Aorta (tissue), 5 donors: ENCODE measurements around the gene PRRC2B. TPM values are rescaled to one million over a fixed set of nuclear protein-coding genes. Genes with fewer than 3 reads are reported as not detected.

Experiments
- ATAC-seq: fragments of 200-7000 bp; cut with Tn5 transposase; one replicate; pipeline ENCODE4 v1.9.1; 2022; ENCODE audit warnings: moderate library complexity; ENCODE audit not compliant: low FRiP score
- DNase-seq, 2 donors: peaks; one replicate each; pipeline ENCODE4 v3.0.0-alpha.2; 2020
- H3K27ac ChIP-seq, 2 donors: one replicate each; pipeline ENCODE4 v1.5.1; 2013; ENCODE audit warnings: low read length in 2 of 2, mild to moderate bottlenecking in 2 of 2, moderate library complexity in 2 of 2, control low read depth in 1 of 2, inconsistent platforms in 1 of 2, low read depth in 1 of 2
- H3K27me3 ChIP-seq, 2 donors: one replicate each; pipeline ENCODE4 v1.6.1; 2013; ENCODE audit warnings: control low read depth in 1 of 2, low read length in 1 of 2, mild to moderate bottlenecking in 1 of 2, moderate library complexity in 1 of 2; ENCODE audit not compliant: insufficient read depth in 2 of 2, control insufficient read depth in 1 of 2
- H3K36me3 ChIP-seq, 2 donors: one replicate each; pipeline ENCODE4 v1.6.1; 2013; ENCODE audit warnings: control low read depth in 1 of 2, low read length in 1 of 2, mild to moderate bottlenecking in 1 of 2; ENCODE audit not compliant: insufficient read depth in 2 of 2, control insufficient read depth in 1 of 2
- H3K4me1 ChIP-seq, 2 donors: one replicate each; pipeline ENCODE4 v1.6.1; 2013; ENCODE audit warnings: low read length in 2 of 2, control low read depth in 1 of 2, mild to moderate bottlenecking in 1 of 2, moderate library complexity in 1 of 2; ENCODE audit not compliant: insufficient read depth in 2 of 2, control insufficient read depth in 1 of 2
- H3K4me3 ChIP-seq, 2 donors: one replicate each; pipeline ENCODE4 v1.5.1; 2013; ENCODE audit warnings: low read length in 2 of 2, control low read depth in 1 of 2, mild to moderate bottlenecking in 1 of 2
- H3K9me3 ChIP-seq: one replicate; pipeline ENCODE4 v1.6.1; 2013; ENCODE audit warnings: mild to moderate bottlenecking, low read length; ENCODE audit not compliant: control insufficient read depth
- WGBS, 2 donors: extraction: QIAGEN DNeasy Blood & Tissue Kit; methylation state at CpG; one replicate each; pipeline ENCODE4 v1.1.7; 2013; 5-methylcytosine and 5-hydroxymethylcytosine counted together
- intact Hi-C, 2 donors: fragments of 100-400 bp; cut with DNase I; formaldehyde crosslinking; loops; one replicate each; pipeline versions ENCODE4 v1.14.2 to v1.15.0; 2022
- polyA plus RNA-seq, 2 donors: library from polyadenylated mRNA; stranded (reverse); fragments of 200-250 nt; gene quantifications; one replicate each; pipeline ENCODE4 v1.2.3, GENCODE V29; 2013
- total RNA-seq, 2 donors: library from RNA; stranded (reverse); fragmentation: NEBNext Ultra II Directional; extraction: Animal tissue kit (Norgen Biotek cat#: 25700); gene quantifications; one replicate each; pipeline ENCODE4 v1.2.1, GENCODE V29; 2021
- donor health status: healthy with polysubstance abuse.
- donor health status: Bipolar disorder and iron deficiency.
- donor health status: DM: no; HTN: no; CAD: no.
- donor health status: DM: no; HTN: no; CAD: no.
- donor health status: DM: yes; HTN: yes; CAD: no.

The PRRC2B gene
- total and polyA plus RNA-seq, 4 donors: 23.9 to 263 (median 125) TPM

DNA sequence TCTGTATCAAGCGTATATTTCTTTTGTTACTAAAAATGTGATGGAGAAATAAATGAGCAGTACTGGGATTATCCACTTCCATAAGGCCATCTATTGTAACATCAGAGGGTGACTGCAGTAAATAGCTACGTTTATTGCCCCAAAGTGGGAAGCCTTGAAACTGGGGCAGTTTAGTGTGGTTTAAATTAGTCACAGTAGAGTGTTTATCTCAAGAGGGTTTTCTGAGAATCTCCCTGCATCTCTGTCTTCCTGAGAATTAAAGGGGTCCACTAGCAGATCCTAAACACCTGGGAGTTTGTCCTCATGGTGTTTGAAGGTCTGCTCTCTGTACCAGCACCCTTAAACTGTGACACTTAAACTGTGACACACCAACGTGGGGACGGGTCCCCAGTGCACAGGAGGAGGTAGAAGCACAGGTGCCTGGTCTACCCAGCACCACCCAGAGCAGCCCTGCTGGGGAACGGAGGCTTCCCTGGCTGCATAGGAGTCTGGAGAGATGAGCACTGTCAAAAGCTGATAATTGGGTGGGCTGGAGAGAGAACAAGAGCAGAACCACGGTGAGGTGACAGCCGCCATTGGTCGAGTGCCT, 25.2 kb downstream of the PRRC2B start:
- Histone ChIP-seq H3K36me3 (no peaks in the 10 kb centered on the region), H3K27me3 (no peaks in the 10 kb centered on the region), H3K4me1 (peaks cover 6 to 7% of the 10 kb centered on the region in 2 donors), H3K4me3 (no peak overlapping the region), H3K27ac (no peak overlapping the region), H3K9me3 (no peaks in the 10 kb centered on the region)
- DNase-seq (peak in 1 of 2 donors; percentile 47), ATAC-seq (no peak)
- 54 to 56% methylated on average over 8 of the region's 8 CpGs for WGBS, 2 donors
- intact Hi-C loops: no loop called here

GRCh38 chr9:131419716-131420115, 25.8 kb downstream of the PRRC2B start:
- no peak for ATAC-seq

DNA sequence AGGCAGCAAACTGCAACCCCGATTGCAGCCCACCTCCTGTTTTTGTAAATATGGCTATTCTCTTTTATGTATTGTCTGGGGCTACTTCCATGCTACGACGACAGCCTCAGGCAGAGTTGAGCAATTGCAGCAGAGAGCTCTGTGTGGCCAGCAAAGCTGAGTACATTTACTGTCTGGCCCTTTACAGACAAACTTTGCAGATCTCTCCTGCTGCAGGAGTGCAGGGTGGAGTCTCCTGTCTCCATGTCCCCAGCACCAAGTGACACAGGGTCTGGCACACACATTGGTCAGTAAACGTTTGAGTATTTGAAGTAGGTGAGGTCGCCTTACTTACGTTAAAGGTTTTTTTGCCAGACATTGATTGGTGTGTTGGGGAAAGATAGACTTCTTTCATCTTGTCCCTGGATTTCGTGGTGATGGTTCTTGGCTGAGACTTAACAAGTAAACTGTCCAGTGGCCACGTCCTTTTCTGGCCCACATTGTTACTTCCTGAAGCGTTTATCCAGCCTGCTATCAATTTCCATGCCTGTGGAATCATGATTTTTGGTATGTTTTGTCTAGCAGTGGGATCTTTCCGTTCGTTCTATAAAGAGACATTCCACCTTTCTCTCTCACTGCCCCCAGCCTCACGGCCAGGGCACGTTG, 27.2 kb downstream of the PRRC2B start:
- no peak for ATAC-seq
- peak in 1 of 2 donors; percentile 26 for DNase-seq
- Histone ChIP-seq H3K27me3 (no peaks in the 10 kb centered on the region), H3K36me3 (no peaks in the 10 kb centered on the region), H3K27ac (no peak overlapping the region), H3K4me1 (peaks cover 6 to 7% of the 10 kb centered on the region in 2 donors), H3K4me3 (no peak overlapping the region), H3K9me3 (no peaks in the 10 kb centered on the region)
- 30 to 50% methylated on average over 13 of the region's 13 CpGs for WGBS, 2 donors
- intact Hi-C loops: no loop called here

More at GRCh38 chr9:131419716-131420115, 25.8 kb downstream of the PRRC2B start:
- intact Hi-C loops: no loop called here
- Histone ChIP-seq H3K4me1 (peaks cover 6 to 7% of the 10 kb centered on the region in 2 donors), H3K9me3 (no peaks in the 10 kb centered on the region), H3K27ac (no peak overlapping the region), H3K4me3 (no peak overlapping the region), H3K36me3 (no peaks in the 10 kb centered on the region), H3K27me3 (no peaks in the 10 kb centered on the region)
- 77 to 80% methylated on average over 10 to 12 of the region's 12 CpGs for WGBS, 2 donors
- DNase-seq: peak in 1 of 2 donors; percentile 72

GRCh38 chr9:131421691-131422090, 27.8 kb downstream of the PRRC2B start:
- H3K27me3 ChIP-seq: no peaks in the 10 kb centered on the region
- no peak overlapping the region for H3K4me3 ChIP-seq
- no peaks in the 10 kb centered on the region for H3K36me3 ChIP-seq
- WGBS, 2 donors: 72 to 79% methylated on average over 8 of the region's 8 CpGs
- H3K9me3 ChIP-seq: no peaks in the 10 kb centered on the region
- intact Hi-C loops: no loop called here
- ATAC-seq (no peak), DNase-seq (peak in 1 of 2 donors; percentile 69)
- peaks cover 6 to 7% of the 10 kb centered on the region in 2 donors for H3K4me1 ChIP-seq
- no peak overlapping the region for H3K27ac ChIP-seq

- no peak for ATAC-seq
- WGBS, 2 donors: 50 to 52% methylated on average over 12 of the region's 12 CpGs
- Histone ChIP-seq H3K27ac (peak overlapping the region in 1 of 2 donors; percentile 29), H3K36me3 (no peaks in the 10 kb centered on the region), H3K9me3 (no peaks in the 10 kb centered on the region), H3K4me1 (peaks cover 6 to 7% of the 10 kb centered on the region in 2 donors), H3K27me3 (no peaks in the 10 kb centered on the region), H3K4me3 (no peak overlapping the region)
- intact Hi-C loops: no loop called here
- DNase-seq: peak in 1 of 2 donors; percentile 61
Measured at GRCh38 chr9:131422241-131422792, 28.4 kb downstream of the PRRC2B start.

DNA sequence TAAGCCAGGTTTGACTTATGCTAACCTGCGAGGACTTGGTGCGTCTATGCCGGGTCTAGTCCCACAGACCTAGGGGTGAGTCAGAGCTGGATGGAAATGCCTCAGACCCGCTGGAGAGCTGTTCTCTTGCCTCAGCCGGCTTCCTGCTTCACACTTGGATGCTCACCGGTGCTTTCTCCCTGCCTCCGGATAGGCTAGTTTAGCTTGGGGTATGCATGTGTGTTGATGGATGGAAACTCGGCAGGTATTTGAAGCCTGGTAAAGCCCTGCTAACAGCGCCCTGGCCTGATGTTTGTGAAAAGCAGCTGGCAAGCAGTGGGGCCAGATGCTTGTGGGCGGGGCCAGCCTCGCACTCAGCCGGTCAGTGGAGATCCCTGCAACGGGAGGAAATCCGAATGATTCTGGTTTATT, 29.3 kb downstream of the PRRC2B start:
- Histone ChIP-seq H3K27ac (peak overlapping the region in 1 of 2 donors; percentile 48), H3K36me3 (no peaks in the 10 kb centered on the region), H3K9me3 (no peaks in the 10 kb centered on the region), H3K27me3 (no peaks in the 10 kb centered on the region), H3K4me1 (peaks cover 6 to 7% of the 10 kb centered on the region in 2 donors), H3K4me3 (no peak overlapping the region)
- ATAC-seq: peak; percentile 82
- peak; percentile 68 to 80 for DNase-seq
- intact Hi-C loops: no loop called here
- WGBS, 2 donors: 2 to 3% methylated on average over 14 of the region's 14 CpGs

DNA sequence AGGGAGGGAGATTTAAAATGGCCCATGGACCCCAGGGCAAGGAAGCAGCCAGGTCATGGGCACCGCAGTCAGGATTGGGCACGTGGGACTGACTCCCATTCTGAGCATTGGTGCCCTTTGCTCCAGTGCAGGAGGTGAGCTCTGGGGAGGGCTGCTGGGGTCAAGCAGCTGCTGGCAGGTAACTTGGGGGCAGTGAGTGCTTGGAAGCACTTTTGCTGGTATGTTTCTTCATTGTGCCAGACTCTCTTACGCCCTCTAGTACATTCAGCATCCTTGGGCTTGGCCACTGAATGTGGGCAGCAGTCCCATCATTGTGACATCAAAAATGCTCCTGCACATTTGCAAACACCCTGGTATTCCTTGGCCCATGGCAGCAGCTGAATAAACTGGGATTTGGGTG, 32.7 kb downstream of the PRRC2B start:
- peaks cover 6% of the 10 kb centered on the region in 2 donors for H3K4me1 ChIP-seq
- H3K27ac ChIP-seq: no peak overlapping the region
- 96% methylated on average over 3 of the region's 3 CpGs for WGBS, 2 donors
- intact Hi-C loops: no loop called here
- H3K36me3 ChIP-seq: no peaks in the 10 kb centered on the region
- H3K4me3 ChIP-seq: no peak overlapping the region
- no peaks in the 10 kb centered on the region for H3K27me3 ChIP-seq
- no peak for DNase-seq
- ATAC-seq: no peak
- H3K9me3 ChIP-seq: no peaks in the 10 kb centered on the region

DNA sequence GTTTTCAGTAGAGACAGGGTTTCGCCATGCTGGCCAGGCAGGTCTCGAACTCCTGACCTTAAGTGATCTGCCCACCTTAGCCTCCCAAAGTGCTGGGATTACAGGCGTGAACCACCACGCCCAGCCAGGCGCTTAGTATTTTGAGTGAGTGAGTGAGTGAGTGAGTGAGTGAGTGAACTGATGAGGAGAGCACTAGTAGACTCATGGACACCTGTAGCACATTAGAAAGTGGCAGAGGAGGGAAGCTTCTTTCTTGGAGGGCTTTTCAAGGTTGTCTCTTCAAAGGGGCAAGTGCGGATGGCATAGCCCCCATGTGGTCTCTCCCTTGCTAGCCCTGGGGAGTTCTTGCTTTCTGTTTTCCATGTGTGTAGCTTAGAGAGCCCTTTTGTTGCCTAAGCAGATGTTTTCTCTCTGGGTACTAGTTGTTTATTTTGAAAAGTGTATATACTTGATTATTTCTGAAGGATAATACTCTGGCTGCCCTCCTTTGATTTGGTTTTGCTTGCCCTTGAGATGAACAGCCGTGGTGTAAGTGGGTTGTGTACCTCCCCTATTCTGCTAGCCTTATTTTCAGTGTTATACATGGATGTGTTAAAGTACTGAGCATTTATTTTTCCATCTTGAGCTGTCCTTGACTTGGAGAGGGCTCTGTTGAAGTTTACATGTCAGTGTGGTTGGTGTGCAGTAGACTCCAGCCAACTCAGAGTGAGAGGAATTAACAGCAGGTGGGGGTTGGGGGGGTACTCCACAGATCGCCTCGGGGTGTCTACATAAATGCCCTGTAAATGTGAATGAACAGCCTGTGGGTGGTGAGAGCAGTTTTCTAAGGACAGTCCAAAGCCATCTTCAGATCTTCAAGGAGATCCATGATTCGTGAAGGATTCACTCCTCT, 35.5 kb downstream of the PRRC2B start:
- no peak for ATAC-seq
- intact Hi-C loops: no loop called here

More for the DNA sequence above, 35.5 kb downstream of the PRRC2B start:
- H3K9me3 ChIP-seq: no peaks in the 10 kb centered on the region
- 83 to 85% methylated on average over 10 of the region's 10 CpGs for WGBS, 2 donors
- H3K27me3 ChIP-seq: no peaks in the 10 kb centered on the region
- no peak for DNase-seq
- H3K4me1 ChIP-seq: no peaks in the 10 kb centered on the region
- H3K4me3 ChIP-seq: no peak overlapping the region
- no peak overlapping the region for H3K27ac ChIP-seq
- peaks cover 0 to 4% of the 10 kb centered on the region in 2 donors for H3K36me3 ChIP-seq
